Measurements from ENCODE around the gene AP2A2. TPM values are rescaled to one million over a fixed set of nuclear protein-coding genes. Genes with fewer than 3 reads are reported as not detected.

AP2A2 gene
- total and polyA plus RNA-seq, 5 donors from 2014 or later = 6.2 to 85.9 (median 7.5) TPM

GRCh38 chr11:886568-886967, 39.1 kb upstream of the AP2A2 start:
- peaks cover 0 to 2% (median 0%) of the 10 kb centered on the region in 7 donors for H3K9me3 Mint-ChIP-seq
- H3K27me3 ChIP-seq (ENCODE audit: control insufficient read depth, insufficient read depth, low read length) = no peaks in the 10 kb centered on the region

GRCh38 chr11:887589-887988, 38.1 kb upstream of the AP2A2 start:
- ATAC-seq (ENCODE audit: low read depth in 2 of 2) (no peak), DNase-seq (no peak)
- Mint-ChIP-seq H3K9me3 (peaks cover 0 to 2% (median 0%) of the 10 kb centered on the region in 7 donors), H3K4me3 (no peak overlapping the region), H3K36me3 (peaks cover 4% of the 10 kb centered on the region), H3K27ac (no peak overlapping the region), H3K4me1 (no peaks in the 10 kb centered on the region), H3K27me3 (no peaks in the 10 kb centered on the region)
- peaks cover 4% of the 10 kb centered on the region for H3K36me3 ChIP-seq (ENCODE audit: control insufficient read depth, insufficient read depth, low read length)
- no peak overlapping the region for H3K4me3 ChIP-seq (ENCODE audit: low read depth, low read length)
- H3K27ac ChIP-seq (ENCODE audit: insufficient read depth, low read length, poor library complexity, severe bottlenecking) = no peak overlapping the region
- H3K27me3 ChIP-seq (ENCODE audit: control insufficient read depth, insufficient read depth, low read length) = no peaks in the 10 kb centered on the region
- no peaks in the 10 kb centered on the region for H3K4me1 ChIP-seq (ENCODE audit: control insufficient read depth, insufficient read depth, low read length, poor library complexity, severe bottlenecking)
- H3K9me3 ChIP-seq (ENCODE audit: control insufficient read depth in 2 of 2, low read length in 2 of 2) = no peaks in the 10 kb centered on the region

More at GRCh38 chr11:886568-886967, 39.1 kb upstream of the AP2A2 start:
- Mint-ChIP-seq H3K4me3 (no peak overlapping the region), H3K36me3 (peaks cover 10% of the 10 kb centered on the region), H3K4me1 (no peaks in the 10 kb centered on the region), H3K27me3 (no peaks in the 10 kb centered on the region), H3K27ac (no peak overlapping the region)
- Histone ChIP-seq H3K36me3 (ENCODE audit: control insufficient read depth, insufficient read depth, low read length) (peaks cover 4% of the 10 kb centered on the region), H3K27ac (ENCODE audit: insufficient read depth, low read length, poor library complexity, severe bottlenecking) (no peak overlapping the region), H3K4me3 (ENCODE audit: low read depth, low read length) (no peak overlapping the region), H3K9me3 (ENCODE audit: control insufficient read depth in 2 of 2, low read length in 2 of 2) (no peaks in the 10 kb centered on the region), H3K4me1 (ENCODE audit: control insufficient read depth, insufficient read depth, low read length, poor library complexity, severe bottlenecking) (no peaks in the 10 kb centered on the region)
- ATAC-seq (ENCODE audit: low read depth in 2 of 2) (no peak), DNase-seq (no peak)

GRCh38 chr11:888310-889212, 37.1 kb upstream of the AP2A2 start:
- no peak overlapping the region for H3K4me3 Mint-ChIP-seq

GRCh38 chr11:889257-889656, 36.4 kb upstream of the AP2A2 start:
- Histone ChIP-seq H3K4me1 (ENCODE audit: control insufficient read depth, insufficient read depth, low read length, poor library complexity, severe bottlenecking) (no peaks in the 10 kb centered on the region), H3K27ac (ENCODE audit: insufficient read depth, low read length, poor library complexity, severe bottlenecking) (no peak overlapping the region), H3K36me3 (ENCODE audit: control insufficient read depth, insufficient read depth, low read length) (no peaks in the 10 kb centered on the region), H3K27me3 (ENCODE audit: control insufficient read depth, insufficient read depth, low read length) (no peaks in the 10 kb centered on the region), H3K4me3 (ENCODE audit: low read depth, low read length) (no peak overlapping the region), H3K9me3 (ENCODE audit: control insufficient read depth in 2 of 2, low read length in 2 of 2) (no peaks in the 10 kb centered on the region)
- Mint-ChIP-seq H3K27ac (peak overlapping the region in 1 of 3 donors; percentile 46), H3K4me1 (peaks cover 0 to 1% (median 0%) of the 10 kb centered on the region in 4 donors), H3K27me3 (no peaks in the 10 kb centered on the region), H3K36me3 (peaks cover 4% of the 10 kb centered on the region), H3K4me3 (no peak overlapping the region), H3K9me3 (peaks cover 0 to 2% (median 0%) of the 10 kb centered on the region in 7 donors)
- no peak for DNase-seq
- ATAC-seq (ENCODE audit: low read depth in 2 of 2) = no peak

More at GRCh38 chr11:888310-889212, 37.1 kb upstream of the AP2A2 start:
- ATAC-seq (ENCODE audit: low read depth in 2 of 2) (no peak), DNase-seq (no peak)
- H3K36me3 Mint-ChIP-seq = peaks cover 4% of the 10 kb centered on the region
- H3K4me1 Mint-ChIP-seq = peaks cover 0 to under 1% (median 0%) of the 10 kb centered on the region in 4 donors
- Histone ChIP-seq H3K4me1 (ENCODE audit: control insufficient read depth, insufficient read depth, low read length, poor library complexity, severe bottlenecking) (no peaks in the 10 kb centered on the region), H3K4me3 (ENCODE audit: low read depth, low read length) (no peak overlapping the region), H3K9me3 (ENCODE audit: control insufficient read depth in 2 of 2, low read length in 2 of 2) (no peaks in the 10 kb centered on the region), H3K36me3 (ENCODE audit: control insufficient read depth, insufficient read depth, low read length) (peaks cover 4% of the 10 kb centered on the region), H3K27ac (ENCODE audit: insufficient read depth, low read length, poor library complexity, severe bottlenecking) (no peak overlapping the region), H3K27me3 (ENCODE audit: control insufficient read depth, insufficient read depth, low read length) (no peaks in the 10 kb centered on the region)
- no peaks in the 10 kb centered on the region for H3K27me3 Mint-ChIP-seq
- peaks cover 0 to 2% (median 0%) of the 10 kb centered on the region in 7 donors for H3K9me3 Mint-ChIP-seq
- no peak overlapping the region for H3K27ac Mint-ChIP-seq

- Histone ChIP-seq H3K36me3 (ENCODE audit: control insufficient read depth, insufficient read depth, low read length) (no peaks in the 10 kb centered on the region), H3K4me1 (ENCODE audit: control insufficient read depth, insufficient read depth, low read length, poor library complexity, severe bottlenecking) (no peaks in the 10 kb centered on the region), H3K9me3 (ENCODE audit: control insufficient read depth in 2 of 2, low read length in 2 of 2) (no peaks in the 10 kb centered on the region), H3K27ac (ENCODE audit: insufficient read depth, low read length, poor library complexity, severe bottlenecking) (no peak overlapping the region), H3K4me3 (ENCODE audit: low read depth, low read length) (no peak overlapping the region), H3K27me3 (ENCODE audit: control insufficient read depth, insufficient read depth, low read length) (no peaks in the 10 kb centered on the region)
- no peaks in the 10 kb centered on the region for H3K27me3 Mint-ChIP-seq
- peaks cover 0 to 2% (median 0%) of the 10 kb centered on the region in 7 donors for H3K9me3 Mint-ChIP-seq
- H3K27ac Mint-ChIP-seq = peak overlapping the region in 1 of 3 donors; percentile 46
- DNase-seq (no peak), ATAC-seq (ENCODE audit: low read depth in 2 of 2) (no peak)
- H3K36me3 Mint-ChIP-seq = peaks cover 4% of the 10 kb centered on the region
- H3K4me1 Mint-ChIP-seq = peaks cover 0 to 1% (median 0%) of the 10 kb centered on the region in 4 donors
- no peak overlapping the region for H3K4me3 Mint-ChIP-seq
Observed at GRCh38 chr11:889687-890475, 35.8 kb upstream of the AP2A2 start.

- H3K9me3 ChIP-seq (ENCODE audit: control insufficient read depth in 2 of 2, low read length in 2 of 2) = no peaks in the 10 kb centered on the region
- H3K9me3 Mint-ChIP-seq = no peaks in the 10 kb centered on the region
- DNase-seq (no peak), ATAC-seq (ENCODE audit: low read depth in 2 of 2) (no peak)
- H3K4me1 Mint-ChIP-seq = peaks cover 0 to 1% (median 0%) of the 10 kb centered on the region in 4 donors
- no peak overlapping the region for H3K27ac Mint-ChIP-seq
- no peak overlapping the region for H3K4me3 Mint-ChIP-seq
- peaks cover 4% of the 10 kb centered on the region for H3K36me3 Mint-ChIP-seq
- no peaks in the 10 kb centered on the region for H3K36me3 ChIP-seq (ENCODE audit: control insufficient read depth, insufficient read depth, low read length)
- no peak overlapping the region for H3K4me3 ChIP-seq (ENCODE audit: low read depth, low read length)
- H3K27me3 Mint-ChIP-seq = no peaks in the 10 kb centered on the region
- H3K4me1 ChIP-seq (ENCODE audit: control insufficient read depth, insufficient read depth, low read length, poor library complexity, severe bottlenecking) = no peaks in the 10 kb centered on the region
- no peak overlapping the region for H3K27ac ChIP-seq (ENCODE audit: insufficient read depth, low read length, poor library complexity, severe bottlenecking)
- no peaks in the 10 kb centered on the region for H3K27me3 ChIP-seq (ENCODE audit: control insufficient read depth, insufficient read depth, low read length)
Observed at GRCh38 chr11:890794-891540, 34.7 kb upstream of the AP2A2 start.

GRCh38 chr11:893008-893654, 32.5 kb upstream of the AP2A2 start:
- Histone ChIP-seq H3K9me3 (ENCODE audit: control insufficient read depth in 2 of 2, low read length in 2 of 2) (no peaks in the 10 kb centered on the region), H3K4me3 (ENCODE audit: low read depth, low read length) (no peak overlapping the region), H3K27me3 (ENCODE audit: control insufficient read depth, insufficient read depth, low read length) (no peaks in the 10 kb centered on the region), H3K36me3 (ENCODE audit: control insufficient read depth, insufficient read depth, low read length) (no peaks in the 10 kb centered on the region), H3K4me1 (ENCODE audit: control insufficient read depth, insufficient read depth, low read length, poor library complexity, severe bottlenecking) (no peaks in the 10 kb centered on the region), H3K27ac (ENCODE audit: insufficient read depth, low read length, poor library complexity, severe bottlenecking) (no peak overlapping the region)
- Mint-ChIP-seq H3K36me3 (no peaks in the 10 kb centered on the region), H3K4me3 (no peak overlapping the region), H3K27ac (no peak overlapping the region), H3K9me3 (no peaks in the 10 kb centered on the region), H3K4me1 (peaks cover 0 to 1% (median 0%) of the 10 kb centered on the region in 4 donors), H3K27me3 (no peaks in the 10 kb centered on the region)
- ATAC-seq (ENCODE audit: low read depth in 2 of 2) (no peak), DNase-seq (no peak)
